Sigmoid colon (tissue), 4 donors: Measurements from ENCODE around the gene SLC6A8.
"Not testable (repeated sequence)": the region's sequence is repeated elsewhere in the genome, so short reads cannot be mapped to it uniquely, and the experiment has no call there.

Experiments
- CTCF ChIP-seq, 4 experiments: fragments of 450-650 bp in 3 of 4; fragments of 200-600 bp in 1 of 4; IDR thresholded peaks; one replicate each; pipeline ENCODE4 v1.5.1; 2016 to 2019; ENCODE audit warnings: antibody characterized with exemption in 4 of 4, mild to moderate bottlenecking in 3 of 4, moderate library complexity in 2 of 4
- EP300 ChIP-seq, 4 donors: sonication (generic); formaldehyde crosslinking; IDR thresholded peaks; one replicate each; pipeline ENCODE4 v1.6.1; 2017; ENCODE audit warnings: antibody characterized with exemption in 4 of 4

- TF ChIP-seq CTCF, EP300 (IDR thresholded peaks at IDR 0.05): not testable (repeated sequence)
Measured at GRCh38 chrX:153745067-153745433, 57.3 kb downstream of the SLC6A8 start.
